ENCODE data around the gene DLG3. TPM values are rescaled to one million over a fixed set of nuclear protein-coding genes. Genes with fewer than 3 reads are reported as not detected.

The DLG3 gene
- polyA plus RNA-seq, 1 donor from 2014 or later: 66.5 TPM

DNA sequence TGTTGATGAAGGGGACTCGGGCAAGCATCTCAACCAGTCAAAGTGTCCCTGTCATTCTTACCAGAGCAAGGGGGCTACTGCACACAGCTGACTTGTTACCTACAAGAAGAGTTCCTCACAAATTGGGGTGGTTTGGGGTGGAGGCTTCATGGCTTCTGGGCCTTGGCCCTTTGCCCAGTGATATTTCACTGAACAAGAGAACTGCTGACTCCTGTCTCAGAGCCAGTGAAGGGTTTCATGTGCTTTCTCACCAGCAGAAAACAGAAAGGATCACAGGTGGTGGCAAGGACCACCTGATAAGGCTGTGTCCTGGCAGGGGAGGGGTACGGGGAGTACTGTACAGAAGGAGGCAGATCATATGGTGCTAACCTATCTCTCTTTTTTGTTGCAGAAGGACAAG lies 53.5 kb downstream of the DLG3 start:
- H3K9ac ChIP-seq (ENCODE audit: low read length): no peak overlapping the region
- H3K9me2 ChIP-seq (ENCODE audit: insufficient read depth, low read length): no peaks in the 10 kb centered on the region
- no peaks in the 10 kb centered on the region for H3K27me3 ChIP-seq (ENCODE audit: insufficient read depth, low read depth, low read length)
- no peak overlapping the region for H2AFZ ChIP-seq (ENCODE audit: low read depth, low read length)
- no peaks in the 10 kb centered on the region for H3F3A ChIP-seq (ENCODE audit: insufficient read depth, low read length, poor library complexity, severe bottlenecking)
- no peaks in the 10 kb centered on the region for H4K20me1 ChIP-seq (ENCODE audit: insufficient read depth)
- no peak overlapping the region for H3K4me2 ChIP-seq (ENCODE audit: low read length)
- H3K36me3 ChIP-seq (ENCODE audit: insufficient read depth, low read length): no peaks in the 10 kb centered on the region
- H3K4me3 ChIP-seq (ENCODE audit: low read length): no peak overlapping the region
- no peaks in the 10 kb centered on the region for H3K9me3 ChIP-seq (ENCODE audit: low read length)
- TF ChIP-seq MXI1 (conservative IDR thresholded peaks at IDR 0.05; ENCODE audit: poor library complexity, severe bottlenecking): no peak
- no peaks in the 10 kb centered on the region for H3K79me2 ChIP-seq (replicated peaks; ENCODE audit: insufficient read depth, low read length)
- H3K27ac ChIP-seq (ENCODE audit: low read length): no peak overlapping the region

DNA sequence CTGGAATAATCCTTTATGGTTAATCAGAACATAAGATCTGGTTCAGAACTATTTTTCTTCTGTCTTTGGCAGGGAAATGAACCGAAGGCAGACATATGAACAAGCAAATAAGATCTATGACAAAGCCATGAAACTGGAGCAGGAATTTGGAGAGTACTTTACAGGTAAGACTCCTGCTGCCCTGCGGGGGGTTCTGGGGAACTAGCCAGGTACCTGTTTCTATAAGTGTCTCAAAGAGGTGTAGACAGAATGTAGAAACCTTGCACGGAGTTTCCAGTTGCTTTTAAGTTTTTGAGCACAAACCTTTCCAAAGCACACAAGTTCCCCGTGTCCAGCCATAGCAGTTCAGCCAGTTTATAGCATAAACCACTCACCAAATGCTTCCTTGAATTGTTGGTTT lies 56.2 kb downstream of the DLG3 start:
- no peaks in the 10 kb centered on the region for H3K9me2 ChIP-seq (ENCODE audit: insufficient read depth, low read length)
- H3F3A ChIP-seq (ENCODE audit: insufficient read depth, low read length, poor library complexity, severe bottlenecking): no peaks in the 10 kb centered on the region
- no peak overlapping the region for H2AFZ ChIP-seq (ENCODE audit: low read depth, low read length)
- no peaks in the 10 kb centered on the region for H4K20me1 ChIP-seq (ENCODE audit: insufficient read depth)
- no peaks in the 10 kb centered on the region for H3K36me3 ChIP-seq (ENCODE audit: insufficient read depth, low read length)
- no peak overlapping the region for H3K4me2 ChIP-seq (ENCODE audit: low read length)
- TF ChIP-seq MXI1 (conservative IDR thresholded peaks at IDR 0.05; ENCODE audit: poor library complexity, severe bottlenecking) (no peak), EP300 (conservative IDR thresholded peaks at IDR 0.05; ENCODE audit: poor library complexity, severe bottlenecking) (no peak)
- TF ChIP-seq, protein P1, sequence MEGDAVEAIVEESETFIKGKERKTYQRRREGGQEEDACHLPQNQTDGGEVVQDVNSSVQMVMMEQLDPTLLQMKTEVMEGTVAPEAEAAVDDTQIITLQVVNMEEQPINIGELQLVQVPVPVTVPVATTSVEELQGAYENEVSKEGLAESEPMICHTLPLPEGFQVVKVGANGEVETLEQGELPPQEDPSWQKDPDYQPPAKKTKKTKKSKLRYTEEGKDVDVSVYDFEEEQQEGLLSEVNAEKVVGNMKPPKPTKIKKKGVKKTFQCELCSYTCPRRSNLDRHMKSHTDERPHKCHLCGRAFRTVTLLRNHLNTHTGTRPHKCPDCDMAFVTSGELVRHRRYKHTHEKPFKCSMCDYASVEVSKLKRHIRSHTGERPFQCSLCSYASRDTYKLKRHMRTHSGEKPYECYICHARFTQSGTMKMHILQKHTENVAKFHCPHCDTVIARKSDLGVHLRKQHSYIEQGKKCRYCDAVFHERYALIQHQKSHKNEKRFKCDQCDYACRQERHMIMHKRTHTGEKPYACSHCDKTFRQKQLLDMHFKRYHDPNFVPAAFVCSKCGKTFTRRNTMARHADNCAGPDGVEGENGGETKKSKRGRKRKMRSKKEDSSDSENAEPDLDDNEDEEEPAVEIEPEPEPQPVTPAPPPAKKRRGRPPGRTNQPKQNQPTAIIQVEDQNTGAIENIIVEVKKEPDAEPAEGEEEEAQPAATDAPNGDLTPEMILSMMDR (IDR thresholded peaks at IDR 0.05; ENCODE audit: poor library complexity, severe bottlenecking): no peak
- TF ChIP-seq, protein P2, sequence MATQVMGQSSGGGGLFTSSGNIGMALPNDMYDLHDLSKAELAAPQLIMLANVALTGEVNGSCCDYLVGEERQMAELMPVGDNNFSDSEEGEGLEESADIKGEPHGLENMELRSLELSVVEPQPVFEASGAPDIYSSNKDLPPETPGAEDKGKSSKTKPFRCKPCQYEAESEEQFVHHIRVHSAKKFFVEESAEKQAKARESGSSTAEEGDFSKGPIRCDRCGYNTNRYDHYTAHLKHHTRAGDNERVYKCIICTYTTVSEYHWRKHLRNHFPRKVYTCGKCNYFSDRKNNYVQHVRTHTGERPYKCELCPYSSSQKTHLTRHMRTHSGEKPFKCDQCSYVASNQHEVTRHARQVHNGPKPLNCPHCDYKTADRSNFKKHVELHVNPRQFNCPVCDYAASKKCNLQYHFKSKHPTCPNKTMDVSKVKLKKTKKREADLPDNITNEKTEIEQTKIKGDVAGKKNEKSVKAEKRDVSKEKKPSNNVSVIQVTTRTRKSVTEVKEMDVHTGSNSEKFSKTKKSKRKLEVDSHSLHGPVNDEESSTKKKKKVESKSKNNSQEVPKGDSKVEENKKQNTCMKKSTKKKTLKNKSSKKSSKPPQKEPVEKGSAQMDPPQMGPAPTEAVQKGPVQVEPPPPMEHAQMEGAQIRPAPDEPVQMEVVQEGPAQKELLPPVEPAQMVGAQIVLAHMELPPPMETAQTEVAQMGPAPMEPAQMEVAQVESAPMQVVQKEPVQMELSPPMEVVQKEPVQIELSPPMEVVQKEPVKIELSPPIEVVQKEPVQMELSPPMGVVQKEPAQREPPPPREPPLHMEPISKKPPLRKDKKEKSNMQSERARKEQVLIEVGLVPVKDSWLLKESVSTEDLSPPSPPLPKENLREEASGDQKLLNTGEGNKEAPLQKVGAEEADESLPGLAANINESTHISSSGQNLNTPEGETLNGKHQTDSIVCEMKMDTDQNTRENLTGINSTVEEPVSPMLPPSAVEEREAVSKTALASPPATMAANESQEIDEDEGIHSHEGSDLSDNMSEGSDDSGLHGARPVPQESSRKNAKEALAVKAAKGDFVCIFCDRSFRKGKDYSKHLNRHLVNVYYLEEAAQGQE (IDR thresholded peaks at IDR 0.05; ENCODE audit: borderline replicate concordance): no peak
- no peaks in the 10 kb centered on the region for H3K27me3 ChIP-seq (ENCODE audit: insufficient read depth, low read depth, low read length)
- H3K79me2 ChIP-seq (replicated peaks; ENCODE audit: insufficient read depth, low read length): no peaks in the 10 kb centered on the region
- H3K9me3 ChIP-seq (ENCODE audit: low read length): no peaks in the 10 kb centered on the region
- no peak overlapping the region for H3K27ac ChIP-seq (ENCODE audit: low read length)
- H3K4me3 ChIP-seq (ENCODE audit: low read length): no peak overlapping the region
- H3K9ac ChIP-seq (ENCODE audit: low read length): no peak overlapping the region

DNA sequence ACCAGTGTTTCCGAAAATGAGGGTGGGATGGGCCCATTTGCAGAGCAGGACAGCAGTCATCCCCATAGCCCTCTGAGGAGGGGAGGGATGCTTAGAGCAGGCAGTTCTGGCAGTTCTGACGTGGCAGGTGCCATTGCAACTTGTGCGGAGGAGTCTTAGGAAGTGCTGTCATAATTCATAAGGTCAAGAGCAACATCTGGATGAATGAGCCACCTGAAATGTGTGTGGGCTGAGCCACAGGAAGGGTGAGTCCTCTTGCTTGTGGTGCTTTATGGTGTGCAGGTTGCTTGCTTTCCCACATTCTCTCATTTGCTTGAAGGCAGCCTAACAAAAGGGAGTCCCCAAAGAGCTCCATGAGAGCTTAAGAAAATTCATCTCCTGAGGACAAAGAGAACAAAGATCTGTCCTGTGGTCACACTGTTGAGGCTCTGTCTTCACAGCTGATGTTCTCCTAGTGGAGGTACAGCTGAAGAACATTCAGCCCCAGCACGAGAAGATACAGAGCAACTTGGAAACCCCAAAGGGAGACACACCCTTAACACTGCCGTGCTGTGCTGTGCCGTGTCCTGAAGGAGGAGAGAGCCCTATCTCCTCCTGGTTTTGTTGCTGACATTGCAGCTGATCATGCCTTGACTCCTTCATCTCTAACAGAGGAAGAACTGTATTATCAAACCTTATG lies 60.3 kb downstream of the DLG3 start:
- H4K20me1 ChIP-seq (ENCODE audit: insufficient read depth): no peaks in the 10 kb centered on the region
- no peaks in the 10 kb centered on the region for H3K79me2 ChIP-seq (replicated peaks; ENCODE audit: insufficient read depth, low read length)
- TF ChIP-seq TAF1 (IDR thresholded peaks at IDR 0.05; ENCODE audit: low read depth) (no peak), EP300 (conservative IDR thresholded peaks at IDR 0.05; ENCODE audit: poor library complexity, severe bottlenecking) (no peak), SMC3 (conservative IDR thresholded peaks at IDR 0.05; ENCODE audit: poor library complexity) (no peak), EZH2 (IDR thresholded peaks at IDR 0.05; ENCODE audit: borderline replicate concordance, insufficient read depth, low read length, poor library complexity, severe bottlenecking) (no peak), MXI1 (conservative IDR thresholded peaks at IDR 0.05; ENCODE audit: poor library complexity, severe bottlenecking) (no peak), RAD21 (conservative IDR thresholded peaks at IDR 0.05) (no peak), POLR2AphosphoS5 (IDR thresholded peaks at IDR 0.05) (no peak)
- TF ChIP-seq, protein P1 (IDR thresholded peaks at IDR 0.05; ENCODE audit: poor library complexity, severe bottlenecking): no peak
- TF ChIP-seq, protein P2 (IDR thresholded peaks at IDR 0.05; ENCODE audit: borderline replicate concordance): no peak
- H3K9ac ChIP-seq (ENCODE audit: low read length): no peak overlapping the region
- no peak overlapping the region for H3K4me2 ChIP-seq (ENCODE audit: low read length)
- no peak overlapping the region for H3K27ac ChIP-seq (ENCODE audit: low read length)
- no peak overlapping the region for H2AFZ ChIP-seq (ENCODE audit: low read depth, low read length)
- no peaks in the 10 kb centered on the region for H3K27me3 ChIP-seq (ENCODE audit: insufficient read depth, low read depth, low read length)
- H3K36me3 ChIP-seq (ENCODE audit: insufficient read depth, low read length): no peaks in the 10 kb centered on the region
- H3F3A ChIP-seq (ENCODE audit: insufficient read depth, low read length, poor library complexity, severe bottlenecking): no peaks in the 10 kb centered on the region
- no peaks in the 10 kb centered on the region for H3K9me3 ChIP-seq (ENCODE audit: low read length)
- H3K4me3 ChIP-seq (ENCODE audit: low read length): no peak overlapping the region
- H3K9me2 ChIP-seq (ENCODE audit: insufficient read depth, low read length): no peaks in the 10 kb centered on the region

Data from neural cell (in vitro differentiated cells).